Prostate gland (tissue), 2 donors: Measurements from ENCODE around the gene CTIF.

Experiments used
- POLR2A ChIP-seq: fragments of 450-650 bp; IDR thresholded peaks from one replicate; pipeline ENCODE4 v1.6.1; 2016; ENCODE audit warnings: antibody characterized with exemption, mild to moderate bottlenecking
- POLR2AphosphoS5 ChIP-seq: sonication (generic); formaldehyde crosslinking; IDR thresholded peaks from one replicate; pipeline ENCODE4 v1.6.1; 2017; ENCODE audit warnings: antibody characterized with exemption
- TF ChIP-seq, protein P1 (sequence below), 4 experiments: fragments of 200-600 bp in 2 of 4; fragments of 450-650 bp in 2 of 4; sonication (generic) in 2 of 4; IDR thresholded peaks; 1 replicate in 3 of 4; 2 replicates in 1 of 4; pipeline ENCODE4 v1.5.1; 2016 to 2019; ENCODE audit warnings: antibody characterized with exemption in 4 of 4, mild to moderate bottlenecking in 2 of 4, moderate library complexity in 2 of 4

- TF ChIP-seq, protein P1, sequence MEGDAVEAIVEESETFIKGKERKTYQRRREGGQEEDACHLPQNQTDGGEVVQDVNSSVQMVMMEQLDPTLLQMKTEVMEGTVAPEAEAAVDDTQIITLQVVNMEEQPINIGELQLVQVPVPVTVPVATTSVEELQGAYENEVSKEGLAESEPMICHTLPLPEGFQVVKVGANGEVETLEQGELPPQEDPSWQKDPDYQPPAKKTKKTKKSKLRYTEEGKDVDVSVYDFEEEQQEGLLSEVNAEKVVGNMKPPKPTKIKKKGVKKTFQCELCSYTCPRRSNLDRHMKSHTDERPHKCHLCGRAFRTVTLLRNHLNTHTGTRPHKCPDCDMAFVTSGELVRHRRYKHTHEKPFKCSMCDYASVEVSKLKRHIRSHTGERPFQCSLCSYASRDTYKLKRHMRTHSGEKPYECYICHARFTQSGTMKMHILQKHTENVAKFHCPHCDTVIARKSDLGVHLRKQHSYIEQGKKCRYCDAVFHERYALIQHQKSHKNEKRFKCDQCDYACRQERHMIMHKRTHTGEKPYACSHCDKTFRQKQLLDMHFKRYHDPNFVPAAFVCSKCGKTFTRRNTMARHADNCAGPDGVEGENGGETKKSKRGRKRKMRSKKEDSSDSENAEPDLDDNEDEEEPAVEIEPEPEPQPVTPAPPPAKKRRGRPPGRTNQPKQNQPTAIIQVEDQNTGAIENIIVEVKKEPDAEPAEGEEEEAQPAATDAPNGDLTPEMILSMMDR (IDR thresholded peaks at IDR 0.05), result no peak
- TF ChIP-seq POLR2A (no peak), POLR2AphosphoS5 (no peak)
Observed at GRCh38 chr18:48545757-48546321, 7.0 kb downstream of the CTIF start.
